ENCODE results near the gene SLC6A13. TPM values are rescaled to one million over a fixed set of nuclear protein-coding genes. Genes with fewer than 3 reads are reported as not detected.
"Not testable (repeated sequence)": the region's sequence is repeated elsewhere in the genome, so short reads cannot be mapped to it uniquely, and the experiment has no call there.

The SLC6A13 gene
- total RNA-seq, 2 donors from 2014 or later, result 1.3 to 2.0 TPM

DNA sequence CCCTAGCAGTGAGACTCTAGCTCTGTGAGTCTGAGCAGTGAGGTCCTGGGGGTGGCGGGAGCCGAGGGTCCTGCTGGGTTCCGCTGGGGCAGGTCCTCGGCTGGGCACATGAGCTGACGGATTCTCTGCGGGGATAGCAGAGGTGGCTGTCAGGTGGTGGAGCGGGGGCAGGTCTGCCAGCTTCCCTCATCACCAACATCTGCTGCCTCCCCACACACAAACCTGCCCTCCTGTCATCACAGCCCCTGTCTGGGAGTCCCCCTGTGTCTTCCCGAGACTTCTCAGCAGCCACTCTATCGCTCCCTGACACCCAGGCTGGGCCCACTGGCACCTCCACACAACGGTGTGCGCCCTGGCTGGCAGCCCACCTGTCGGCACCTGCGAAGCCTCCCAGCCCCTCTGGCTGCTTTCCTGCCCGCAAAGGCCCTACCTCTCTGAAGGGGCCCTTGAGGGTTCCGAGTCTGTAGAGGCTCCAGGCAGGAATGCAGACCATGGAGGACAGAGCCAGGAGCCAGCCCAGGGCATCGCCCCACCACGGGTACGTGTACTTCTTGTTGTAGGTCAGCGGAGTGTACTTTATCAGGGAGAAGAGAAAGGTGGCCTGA, 41.6 kb downstream of the SLC6A13 start:
- intact Hi-C loops (cut with DNase I), result no loop called here
- no peak for ATAC-seq
- DNase-seq, result no peak

GRCh38 chr12:220491-220890, 42.1 kb downstream of the SLC6A13 start:
- ATAC-seq (no peak), DNase-seq (no peak)
- intact Hi-C loops (cut with DNase I), result no loop called here

- peak; percentile 58 for DNase-seq
- intact Hi-C loops (cut with DNase I), result no loop called here
- peak; percentile 71 to 77 for ATAC-seq
Measured at GRCh38 chr12:219891-220352, 42.7 kb downstream of the SLC6A13 start.

DNA sequence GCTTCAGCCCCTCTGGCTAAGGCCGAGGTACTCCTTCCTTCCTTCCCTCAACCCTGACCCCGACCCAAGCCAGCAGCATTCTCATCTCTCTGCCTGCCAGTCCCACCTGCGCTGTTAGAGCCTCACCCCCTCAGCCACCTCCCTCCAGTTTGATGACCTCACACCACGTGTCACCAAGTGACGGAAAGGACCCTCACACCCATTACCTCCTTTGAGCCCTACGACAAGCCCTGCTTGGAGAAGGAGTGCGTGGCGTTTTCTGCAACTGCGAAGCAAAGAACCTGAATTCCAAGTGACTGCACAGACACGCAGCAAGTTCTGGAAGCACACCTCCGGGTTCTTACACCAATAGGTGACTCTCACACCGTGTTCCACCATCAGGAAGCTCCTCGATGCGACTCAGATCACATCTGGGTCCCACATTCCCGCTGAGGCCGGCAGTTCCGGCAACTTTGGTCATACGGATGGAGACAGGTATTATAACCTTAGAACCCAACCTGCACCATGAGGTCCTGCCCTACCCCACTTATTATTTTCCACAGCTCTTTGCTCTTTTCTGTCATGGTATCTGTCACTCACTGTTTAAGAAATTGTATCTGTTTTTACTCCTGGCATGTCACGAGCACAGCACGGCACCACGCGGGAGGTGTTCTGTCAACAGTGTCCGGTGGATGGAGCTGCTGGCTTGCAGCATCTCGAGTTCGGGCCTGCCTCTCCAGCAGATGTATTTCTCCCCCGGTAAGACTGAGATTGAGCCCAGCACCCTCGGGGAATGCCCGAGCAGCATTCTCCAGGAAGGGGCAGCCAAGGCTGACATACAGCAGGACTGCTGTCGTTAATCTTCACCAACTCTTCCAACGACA, 43.7 kb downstream of the SLC6A13 start:
- ATAC-seq (no peak), DNase-seq (no peak)
- intact Hi-C loops (cut with DNase I), result no loop called here

GRCh38 chr12:218221-218620, 44.4 kb downstream of the SLC6A13 start:
- intact Hi-C loops (cut with DNase I), result no loop called here
- ATAC-seq, result no peak

DNA sequence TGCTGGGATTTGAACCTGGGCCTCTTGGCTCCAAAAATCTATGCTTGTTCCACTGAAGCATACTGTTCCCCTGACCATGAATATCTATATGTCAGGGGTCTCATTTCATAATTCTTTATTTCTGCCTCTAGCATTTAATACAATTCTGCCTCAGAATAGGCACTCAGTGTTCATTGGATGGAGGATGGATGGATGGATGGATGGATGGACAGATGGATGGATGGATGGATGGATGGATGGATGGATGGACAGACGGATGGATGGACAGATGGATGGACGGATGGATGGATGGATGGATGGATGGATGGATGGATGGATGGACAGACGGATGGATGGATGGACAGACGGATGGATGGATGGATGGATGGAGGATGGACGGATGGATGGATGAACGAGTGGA, 45.6 kb downstream of the SLC6A13 start:
- ATAC-seq; DNase-seq; intact Hi-C loops (cut with DNase I): not testable (repeated sequence)

More at GRCh38 chr12:218221-218620, 44.4 kb downstream of the SLC6A13 start:
- DNase-seq, result no peak

GRCh38 chr12:215116-215515, 47.5 kb downstream of the SLC6A13 start:
- no peak for ATAC-seq
- no peak for DNase-seq
- intact Hi-C loops (cut with DNase I), result no loop called here

GRCh38 chr12:214003-214741, 48.5 kb downstream of the SLC6A13 start, which contains the start of gene SLC6A12:
SLC6A12 (minus strand) TSS chr12:214157; CDS start chr12:209986, 4,171 bp downstream.
- DNase-seq, result no peak
- intact Hi-C loops (cut with DNase I), result no loop called here
- peak in 1 of 2 donors; percentile 18 for ATAC-seq

DNA sequence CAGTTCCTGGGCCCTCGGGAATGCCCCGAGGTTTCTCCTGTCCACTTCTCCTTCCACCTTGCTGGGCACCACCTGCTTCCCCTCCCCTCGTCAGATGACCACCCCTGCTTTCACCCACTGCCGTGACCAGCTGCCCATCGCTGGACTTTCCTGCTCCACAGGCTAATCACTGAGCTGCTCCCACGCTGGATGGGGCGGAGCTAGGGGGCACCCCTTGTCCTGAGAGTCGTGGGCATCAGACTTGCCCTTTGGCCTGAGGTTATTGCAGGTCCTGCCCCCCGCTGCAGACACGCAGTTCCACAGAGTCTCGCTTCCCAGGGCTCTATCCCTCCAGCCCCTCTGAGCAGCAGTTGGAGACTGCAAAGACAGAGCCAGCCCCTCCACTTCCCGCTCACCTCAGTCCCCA, 49.1 kb downstream of the SLC6A13 start:
- ATAC-seq, result no peak
- intact Hi-C loops (cut with DNase I), result no loop called here

DNA sequence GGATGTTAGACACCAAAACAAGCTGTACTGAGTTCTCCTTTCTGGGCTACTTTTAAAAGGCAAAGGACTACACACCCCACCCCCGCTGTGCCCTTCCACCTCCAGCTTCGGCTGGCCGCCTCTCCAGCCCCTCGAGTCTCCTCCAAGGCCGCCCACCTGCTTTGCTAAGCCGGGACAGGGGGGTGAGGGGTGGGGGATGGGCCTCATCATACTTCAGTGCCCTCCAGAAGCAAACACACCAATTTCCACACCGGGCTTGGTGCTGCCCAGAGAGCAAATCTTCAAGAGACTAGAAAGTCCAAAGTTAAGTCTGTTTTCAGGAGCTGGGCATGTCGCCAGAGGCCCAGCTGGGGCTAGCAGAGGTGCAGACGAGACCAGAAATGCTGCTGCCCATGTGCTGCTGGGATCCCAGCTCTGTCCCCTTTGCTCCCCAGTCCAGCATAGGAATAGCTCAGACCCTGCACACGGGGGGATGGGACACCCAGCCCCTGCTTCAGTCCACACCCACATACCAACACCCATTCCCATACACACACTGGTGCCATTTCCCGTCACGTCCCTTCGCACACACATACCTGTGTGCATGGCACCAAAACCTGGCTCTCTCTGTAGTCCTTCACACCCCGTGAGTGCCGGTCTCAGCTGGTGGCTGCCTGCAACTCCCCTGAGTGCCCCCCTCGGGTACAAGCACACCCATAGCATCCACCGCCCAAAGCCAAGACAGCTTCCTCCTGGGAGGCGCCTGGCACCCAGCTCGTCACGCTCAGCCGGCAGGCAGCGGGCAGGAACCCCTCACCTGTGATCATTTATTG, 49.7 kb downstream of the SLC6A13 start:
- peak; percentile 38 for DNase-seq
- intact Hi-C loops (cut with DNase I), result no loop called here
- peak; percentile 24 to 31 for ATAC-seq

More for the DNA sequence above, 49.1 kb downstream of the SLC6A13 start:
- DNase-seq, result no peak

GRCh38 chr12:212415-212714, 50.3 kb downstream of the SLC6A13 start:
- DNase-seq (no peak), ATAC-seq (peak in 1 of 2 donors; percentile 19)
- intact Hi-C loops (cut with DNase I), result no loop called here

DNA sequence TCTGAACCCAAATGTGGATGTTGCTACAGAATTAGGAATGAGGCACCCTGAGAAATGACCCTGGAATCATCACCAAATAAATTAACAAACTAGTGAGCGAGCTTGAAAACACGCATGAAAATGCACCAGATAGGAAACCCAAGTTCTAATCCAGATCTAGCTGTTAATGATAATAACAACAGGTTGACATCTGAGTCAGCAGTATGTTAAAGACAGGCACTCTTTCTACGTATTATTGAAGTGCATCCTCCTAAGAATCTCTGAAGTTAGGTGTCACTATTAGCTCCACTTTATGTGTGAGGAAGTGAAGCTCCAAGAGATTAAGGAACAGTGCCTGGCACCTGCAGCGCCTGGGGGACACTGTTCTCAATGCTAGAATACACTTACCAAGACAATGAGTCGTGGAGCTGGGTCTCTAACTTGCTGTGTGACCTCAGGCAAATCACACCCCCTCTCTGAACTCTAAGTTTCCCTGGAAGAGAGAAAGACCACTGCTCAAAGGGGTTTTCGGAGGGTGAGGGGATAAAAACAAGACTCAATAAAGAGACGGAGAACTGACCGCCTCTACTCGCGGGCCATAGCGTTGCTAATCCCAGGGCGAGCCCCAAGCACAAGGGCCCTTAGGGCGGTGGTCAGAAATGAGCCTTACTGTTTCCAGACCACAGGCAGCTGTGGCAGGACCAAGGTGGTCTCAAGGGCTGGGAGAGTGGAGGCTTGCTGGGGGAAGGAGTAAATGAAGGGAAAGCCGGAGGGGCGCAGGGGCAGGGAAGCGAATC, 50.8 kb downstream of the SLC6A13 start:
- intact Hi-C loops (cut with DNase I), result no loop called here

GRCh38 chr12:211142-211465, 51.5 kb downstream of the SLC6A13 start:
- no peak for DNase-seq
- no peak for ATAC-seq
- intact Hi-C loops (cut with DNase I), result no loop called here

More for the DNA sequence above, 50.8 kb downstream of the SLC6A13 start:
- ATAC-seq (no peak), DNase-seq (no peak)

DNA sequence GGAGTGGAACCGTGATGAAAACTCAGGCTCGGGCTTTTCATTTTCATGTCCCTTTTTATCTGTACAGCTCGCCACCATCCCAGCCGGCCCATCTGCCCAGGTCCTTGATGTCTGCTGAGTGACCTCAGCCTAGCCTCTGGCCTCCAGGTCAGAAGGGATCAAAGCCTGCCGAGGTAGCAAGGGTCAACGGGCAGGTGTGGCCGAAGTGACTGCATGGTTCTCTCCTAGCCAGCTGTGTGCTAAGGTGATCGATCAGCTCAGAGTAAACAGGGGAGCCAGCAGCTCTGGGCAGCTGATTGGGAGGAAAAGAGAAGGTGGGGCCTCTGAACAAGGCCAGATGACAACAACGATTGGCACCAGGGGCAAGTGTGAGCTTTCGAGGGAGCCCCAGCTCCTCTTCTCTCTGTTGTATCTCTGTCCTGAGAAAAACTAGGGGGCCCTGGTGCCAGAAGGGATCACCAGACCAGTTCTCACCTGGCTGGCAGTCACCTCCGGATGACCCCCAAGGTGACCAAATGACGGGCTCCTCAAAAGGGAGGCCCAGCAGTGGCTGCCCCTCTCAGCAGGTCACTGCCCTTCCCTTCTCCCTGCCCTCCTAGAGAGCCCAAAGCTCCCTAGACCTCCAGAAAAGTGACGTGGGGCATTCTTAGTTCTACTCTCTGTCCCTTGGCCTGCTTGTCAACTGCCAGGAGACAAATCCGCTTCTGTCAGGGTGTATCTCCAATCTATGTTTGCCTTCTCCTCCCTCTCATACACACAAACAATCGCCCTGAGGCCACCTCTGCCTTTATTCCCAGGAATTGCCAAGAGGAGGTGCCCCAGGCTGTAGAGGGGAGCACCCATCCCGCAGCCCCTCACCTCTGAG, 52.1 kb downstream of the SLC6A13 start:
- no peak for ATAC-seq
- DNase-seq, result no peak
- intact Hi-C loops (cut with DNase I), result no loop called here

- no peak for DNase-seq
- intact Hi-C loops (cut with DNase I), result no loop called here
- ATAC-seq, result no peak
Measured at GRCh38 chr12:209851-210250, 52.8 kb downstream of the SLC6A13 start.

GRCh38 chr12:209246-209645, 53.4 kb downstream of the SLC6A13 start:
- intact Hi-C loops (cut with DNase I), result no loop called here
- no peak for DNase-seq
- no peak for ATAC-seq

DNA sequence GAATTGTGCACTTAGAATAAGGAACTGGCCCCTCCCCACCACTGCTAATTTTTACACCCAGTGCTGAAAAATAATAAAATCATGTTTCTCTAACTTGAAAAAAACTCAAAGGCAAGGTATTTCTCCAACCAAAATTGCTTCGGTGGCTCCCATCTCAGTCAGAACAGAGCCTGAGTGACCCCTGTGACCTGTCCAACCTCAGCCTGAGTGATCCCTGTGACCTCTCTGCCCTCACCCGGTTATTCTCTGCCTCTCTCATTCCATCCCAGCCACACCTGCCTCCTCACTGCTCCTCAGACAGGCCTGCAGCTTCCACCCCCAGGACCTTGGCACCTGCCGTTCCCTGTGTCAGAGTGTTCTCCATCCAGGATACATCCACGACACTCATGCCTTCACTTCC, 53.8 kb downstream of the SLC6A13 start:
- no peak for DNase-seq
- ATAC-seq, result no peak
- intact Hi-C loops (cut with DNase I), result no loop called here

- DNase-seq (no peak), ATAC-seq (no peak)
- intact Hi-C loops (cut with DNase I), result no loop called here
Measured at GRCh38 chr12:207804-208203, 54.8 kb downstream of the SLC6A13 start.
